Activated T-cell treated with anti-CD3 and anti-CD28 coated beads, Interleukin-2, amount 50 U/mL, for 4 hours (primary cell): ENCODE results near the gene CLCN6. TPM values are rescaled to one million over a fixed set of nuclear protein-coding genes. Genes with fewer than 3 reads are reported as not detected.

Source experiments
- ATAC-seq, 2 donors: fragments of 200-7000 bp; cut with Tn5 transposase; one replicate each; pipeline ENCODE4 v1.10.0; 2021
- DNase-seq: peaks from one replicate; pipeline ENCODE4 v3.0.0-alpha.2; 2020
- H3K27me3 Mint-ChIP-seq: one replicate; pipeline ENCODE4 v1.8.0; 2021; ENCODE audit warnings: low read depth, mixed read lengths
- H3K36me3 Mint-ChIP-seq: one replicate; pipeline ENCODE4 v1.8.0; 2022; ENCODE audit warnings: mixed read lengths; ENCODE audit not compliant: insufficient read depth
- H3K4me1 Mint-ChIP-seq: one replicate; pipeline ENCODE4 v1.8.0; 2021; ENCODE audit warnings: low read depth, mixed read lengths
- H3K4me3 Mint-ChIP-seq: one replicate; pipeline ENCODE4 v1.8.0; 2021; ENCODE audit warnings: mild to moderate bottlenecking, moderate library complexity, mixed read lengths
- H3K9me3 Mint-ChIP-seq: one replicate; pipeline ENCODE4 v1.8.0; 2021; ENCODE audit warnings: mixed read lengths
- total RNA-seq, 3 donors: library from RNA; stranded (reverse); gene quantifications; one replicate each; pipeline ENCODE4 v1.2.1, GENCODE V29; 2021

Gene CLCN6
- total RNA-seq, 3 donors from 2014 or later, result 8.6 to 13.5 (median 10.7) TPM

- H3K9me3 Mint-ChIP-seq, result no peaks in the 10 kb centered on the region
- no peak overlapping the region for H3K4me3 Mint-ChIP-seq
- DNase-seq (no peak), ATAC-seq (no peak)
- H3K27me3 Mint-ChIP-seq, result peaks cover 77% of the 10 kb centered on the region
- peaks cover 2% of the 10 kb centered on the region for H3K4me1 Mint-ChIP-seq
- no peaks in the 10 kb centered on the region for H3K36me3 Mint-ChIP-seq
Measured at GRCh38 chr1:11857164-11857851, 51.3 kb downstream of the CLCN6 start.

GRCh38 chr1:11858158-11858557 lies 52.2 kb downstream of the CLCN6 start:
- Mint-ChIP-seq H3K4me3 (no peak overlapping the region), H3K36me3 (no peaks in the 10 kb centered on the region), H3K9me3 (no peaks in the 10 kb centered on the region), H3K4me1 (peaks cover 2% of the 10 kb centered on the region), H3K27me3 (peaks cover 78% of the 10 kb centered on the region)
- ATAC-seq (no peak), DNase-seq (no peak)

- Mint-ChIP-seq H3K9me3 (no peaks in the 10 kb centered on the region), H3K4me1 (peaks cover 2% of the 10 kb centered on the region), H3K4me3 (no peak within 1 kb of the TSS), H3K27me3 (peaks cover 74% of the 10 kb centered on the region), H3K36me3 (no peaks in the 10 kb centered on the region)
- no peak for ATAC-seq
- no peak for DNase-seq
Measured at GRCh38 chr1:11858613-11858967, 52.6 kb downstream of the CLCN6 start, which contains the start of gene NPPB. Gene NPPB (minus strand): TSS chr1:11858945. CDS start chr1:11858833, 112 bp downstream.

- DNase-seq, result peak; percentile 51
- Mint-ChIP-seq H3K36me3 (no peaks in the 10 kb centered on the region), H3K4me3 (no peak overlapping the region), H3K27me3 (peaks cover 71% of the 10 kb centered on the region), H3K4me1 (peaks cover 2% of the 10 kb centered on the region), H3K9me3 (no peaks in the 10 kb centered on the region)
- ATAC-seq, result peak; percentile 80 to 90
Measured at GRCh38 chr1:11858968-11859871, 53.2 kb downstream of the CLCN6 start.

GRCh38 chr1:11860083-11860482 lies 54.1 kb downstream of the CLCN6 start:
- Mint-ChIP-seq H3K4me1 (peaks cover 2% of the 10 kb centered on the region), H3K36me3 (no peaks in the 10 kb centered on the region), H3K9me3 (no peaks in the 10 kb centered on the region), H3K27me3 (peaks cover 69% of the 10 kb centered on the region), H3K4me3 (no peak overlapping the region)
- DNase-seq, result no peak
- ATAC-seq, result no peak

GRCh38 chr1:11860587-11860986 lies 54.6 kb downstream of the CLCN6 start:
- Mint-ChIP-seq H3K36me3 (no peaks in the 10 kb centered on the region), H3K9me3 (no peaks in the 10 kb centered on the region), H3K27me3 (peaks cover 65% of the 10 kb centered on the region), H3K4me3 (no peak overlapping the region), H3K4me1 (peaks cover 2% of the 10 kb centered on the region)
- DNase-seq, result no peak
- ATAC-seq, result no peak

- no peaks in the 10 kb centered on the region for H3K9me3 Mint-ChIP-seq
- DNase-seq, result no peak
- peaks cover 45% of the 10 kb centered on the region for H3K27me3 Mint-ChIP-seq
- no peak for ATAC-seq
- no peak overlapping the region for H3K4me3 Mint-ChIP-seq
- no peaks in the 10 kb centered on the region for H3K4me1 Mint-ChIP-seq
- H3K36me3 Mint-ChIP-seq, result no peaks in the 10 kb centered on the region
Measured at GRCh38 chr1:11862890-11863289, 56.9 kb downstream of the CLCN6 start.

GRCh38 chr1:11868331-11868980 lies 62.5 kb downstream of the CLCN6 start:
- no peaks in the 10 kb centered on the region for H3K9me3 Mint-ChIP-seq
- no peak for DNase-seq
- H3K4me3 Mint-ChIP-seq, result no peak overlapping the region
- no peaks in the 10 kb centered on the region for H3K4me1 Mint-ChIP-seq
- no peaks in the 10 kb centered on the region for H3K36me3 Mint-ChIP-seq
- ATAC-seq, result no peak
- H3K27me3 Mint-ChIP-seq, result peaks cover 19% of the 10 kb centered on the region

GRCh38 chr1:11869104-11869503 lies 63.1 kb downstream of the CLCN6 start:
- no peak for DNase-seq
- Mint-ChIP-seq H3K36me3 (no peaks in the 10 kb centered on the region), H3K27me3 (peaks cover 21% of the 10 kb centered on the region), H3K9me3 (no peaks in the 10 kb centered on the region), H3K4me1 (no peaks in the 10 kb centered on the region), H3K4me3 (no peak overlapping the region)
- no peak for ATAC-seq

GRCh38 chr1:11869650-11870207 lies 63.7 kb downstream of the CLCN6 start:
- Mint-ChIP-seq H3K36me3 (no peaks in the 10 kb centered on the region), H3K4me3 (no peak overlapping the region), H3K27me3 (peaks cover 19% of the 10 kb centered on the region), H3K9me3 (no peaks in the 10 kb centered on the region), H3K4me1 (no peaks in the 10 kb centered on the region)
- ATAC-seq, result no peak
- DNase-seq, result no peak

GRCh38 chr1:11872545-11872944 lies 66.6 kb downstream of the CLCN6 start:
- Mint-ChIP-seq H3K36me3 (no peaks in the 10 kb centered on the region), H3K4me3 (no peak overlapping the region), H3K27me3 (peaks cover 27% of the 10 kb centered on the region), H3K4me1 (no peaks in the 10 kb centered on the region), H3K9me3 (no peaks in the 10 kb centered on the region)
- DNase-seq, result no peak
- no peak for ATAC-seq

GRCh38 chr1:11873395-11874257 lies 67.6 kb downstream of the CLCN6 start:
- DNase-seq, result no peak
- Mint-ChIP-seq H3K4me1 (no peaks in the 10 kb centered on the region), H3K36me3 (no peaks in the 10 kb centered on the region), H3K4me3 (no peak overlapping the region), H3K9me3 (no peaks in the 10 kb centered on the region), H3K27me3 (peaks cover 28% of the 10 kb centered on the region)
- no peak for ATAC-seq

GRCh38 chr1:11874258-11874562 lies 68.2 kb downstream of the CLCN6 start:
- no peaks in the 10 kb centered on the region for H3K36me3 Mint-ChIP-seq
- peaks cover 28% of the 10 kb centered on the region for H3K27me3 Mint-ChIP-seq
- no peaks in the 10 kb centered on the region for H3K4me1 Mint-ChIP-seq
- ATAC-seq, result no peak
- no peaks in the 10 kb centered on the region for H3K9me3 Mint-ChIP-seq
- DNase-seq, result no peak
- no peak overlapping the region for H3K4me3 Mint-ChIP-seq

- no peak for DNase-seq
- no peaks in the 10 kb centered on the region for H3K4me1 Mint-ChIP-seq
- no peak for ATAC-seq
- no peak overlapping the region for H3K4me3 Mint-ChIP-seq
- H3K9me3 Mint-ChIP-seq, result no peaks in the 10 kb centered on the region
- H3K27me3 Mint-ChIP-seq, result peaks cover 28% of the 10 kb centered on the region
- H3K36me3 Mint-ChIP-seq, result no peaks in the 10 kb centered on the region
Measured at GRCh38 chr1:11874624-11875023, 68.6 kb downstream of the CLCN6 start.
